H4 (cell line): Measurements from ENCODE around the gene PDIA5. TPM values are rescaled to one million over a fixed set of nuclear protein-coding genes. Genes with fewer than 3 reads are reported as not detected.

Source experiments
- DNase-seq: peaks from one replicate; pipeline ENCODE4 v3.0.0-alpha.2; 2015; ENCODE audit warnings: low spot score
- total RNA-seq: library from RNA; depleted of rRNA; stranded (reverse); fragments of >200 nt; shearing (Covaris generic); gene quantifications from 2 replicates; pipeline ENCODE4 v1.2.3, GENCODE V29; 2014

The PDIA5 gene
- total RNA-seq, 1 experiment from 2014 or later = 18.2 TPM

- no peak for DNase-seq
Measured at GRCh38 chr3:123071581-123071980, 4.8 kb downstream of the PDIA5 start.

GRCh38 chr3:123072152-123072551 is 5.3 kb downstream of the PDIA5 start:
- no peak for DNase-seq

GRCh38 chr3:123072564-123072963 is 5.7 kb downstream of the PDIA5 start:
- DNase-seq = no peak

- no peak for DNase-seq
Measured at GRCh38 chr3:123075359-123075758, 8.5 kb downstream of the PDIA5 start.

DNA sequence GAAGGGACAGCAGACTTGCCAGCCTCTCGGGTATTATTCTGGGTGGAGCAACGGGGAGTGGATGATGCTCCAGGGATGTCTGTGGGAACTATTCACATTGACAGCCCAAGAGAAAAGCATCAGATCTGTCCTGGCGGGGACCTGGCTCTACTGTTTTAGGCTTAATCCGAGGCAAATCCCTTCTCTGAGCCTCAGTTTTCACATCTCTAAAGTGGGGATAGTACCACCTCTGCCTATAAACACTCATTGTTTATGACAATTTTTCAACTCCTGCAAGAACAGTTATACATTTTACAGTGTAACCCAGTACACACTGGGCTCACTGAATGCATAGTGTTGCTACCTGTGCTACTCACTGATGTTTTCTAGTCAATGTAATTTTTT is 9.3 kb downstream of the PDIA5 start:
- DNase-seq = no peak

- no peak for DNase-seq
Measured at GRCh38 chr3:123076496-123077418, 9.9 kb downstream of the PDIA5 start.

DNA sequence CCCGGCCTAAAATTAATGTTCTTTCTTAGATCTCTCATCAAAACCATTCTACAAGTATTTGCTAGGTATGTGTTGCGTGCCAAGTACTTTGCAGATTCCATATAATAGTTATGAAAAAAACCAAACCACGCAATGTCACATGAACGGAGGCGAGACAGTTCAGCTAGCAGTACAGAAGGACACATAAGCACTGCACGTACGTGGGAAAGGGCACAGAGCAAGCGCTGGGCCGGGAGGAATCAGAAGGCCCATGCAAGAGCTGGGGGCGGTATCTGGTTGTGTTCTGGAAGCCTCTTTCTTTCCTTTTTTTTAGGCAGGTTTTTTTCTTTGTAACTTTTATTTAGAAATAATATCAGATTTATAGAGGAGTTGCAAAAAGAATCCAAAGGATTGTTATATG is 11.3 kb downstream of the PDIA5 start:
- DNase-seq = no peak

- no peak for DNase-seq
Measured at GRCh38 chr3:123080864-123081562, 14.2 kb downstream of the PDIA5 start.

DNA sequence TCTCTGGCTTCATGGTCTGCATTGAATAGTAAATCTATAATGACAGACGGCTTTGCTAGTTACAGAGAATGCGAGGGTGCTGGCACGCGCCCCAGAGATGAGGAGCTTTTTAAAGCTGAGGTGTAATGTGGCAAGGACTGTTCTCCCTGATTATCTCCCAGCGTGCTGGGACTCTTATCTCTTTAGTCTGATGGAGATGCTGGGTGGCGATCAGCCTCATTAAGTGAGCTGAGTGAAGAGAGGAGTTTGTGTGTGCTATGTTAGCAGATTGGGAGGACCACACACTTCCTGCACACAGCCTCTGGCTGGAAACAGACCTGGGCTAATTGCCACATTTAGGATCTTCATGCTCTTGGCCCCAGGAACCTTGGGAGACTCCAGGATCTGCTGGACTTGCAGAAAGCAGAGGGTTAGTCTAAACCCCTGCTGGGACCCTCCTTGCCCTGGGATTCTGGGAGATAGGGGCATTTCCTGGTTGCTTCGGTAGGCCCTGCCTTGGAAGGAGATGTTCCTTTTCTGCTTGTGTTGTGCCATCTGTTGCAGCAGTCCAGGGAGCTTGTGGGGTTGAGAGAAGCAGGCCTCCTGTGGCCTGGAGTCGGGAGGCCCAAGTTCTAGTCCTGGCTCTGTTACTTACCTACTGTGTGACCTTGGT is 15.0 kb downstream of the PDIA5 start:
- DNase-seq = no peak

- DNase-seq = no peak
Measured at GRCh38 chr3:123082370-123083065, 15.7 kb downstream of the PDIA5 start.

DNA sequence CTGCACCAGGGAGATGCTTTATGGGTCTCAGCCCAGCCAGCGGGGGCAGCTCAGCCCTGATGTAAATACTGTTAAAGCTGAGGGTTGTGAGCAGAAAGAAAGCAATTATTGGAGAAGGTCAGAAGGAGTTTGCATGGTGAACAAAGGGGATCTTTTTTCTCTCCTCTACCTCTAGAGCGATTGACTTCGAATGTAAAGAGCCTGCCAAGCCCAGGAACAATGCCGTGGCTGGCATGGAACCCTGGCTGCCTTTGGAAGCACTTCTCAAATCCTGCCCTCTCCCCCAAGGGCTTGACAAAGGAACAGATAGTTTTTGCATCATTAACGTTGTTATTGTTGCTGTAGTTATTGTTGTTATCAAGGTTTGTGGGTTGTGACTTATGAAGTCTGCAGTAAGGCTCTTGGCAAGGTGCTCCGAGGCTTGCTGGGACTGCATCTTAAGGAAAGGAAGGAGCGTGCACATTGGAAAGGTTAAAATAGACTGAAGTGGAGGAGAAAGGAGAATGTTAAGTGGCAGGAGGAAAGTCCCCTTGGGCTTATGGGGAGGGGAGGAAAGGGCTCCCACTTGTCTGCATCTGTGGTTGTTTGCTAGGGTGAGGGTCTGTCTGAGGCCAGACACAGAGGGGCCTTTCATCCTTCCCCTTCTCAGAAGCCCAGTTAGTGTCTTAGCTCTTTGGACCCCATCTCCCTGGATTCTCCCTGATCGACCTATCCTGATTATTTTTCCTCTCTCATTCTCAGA is 16.7 kb downstream of the PDIA5 start:
- peak; percentile 44 for DNase-seq

GRCh38 chr3:123084192-123084591 is 17.4 kb downstream of the PDIA5 start:
- DNase-seq = no peak

DNA sequence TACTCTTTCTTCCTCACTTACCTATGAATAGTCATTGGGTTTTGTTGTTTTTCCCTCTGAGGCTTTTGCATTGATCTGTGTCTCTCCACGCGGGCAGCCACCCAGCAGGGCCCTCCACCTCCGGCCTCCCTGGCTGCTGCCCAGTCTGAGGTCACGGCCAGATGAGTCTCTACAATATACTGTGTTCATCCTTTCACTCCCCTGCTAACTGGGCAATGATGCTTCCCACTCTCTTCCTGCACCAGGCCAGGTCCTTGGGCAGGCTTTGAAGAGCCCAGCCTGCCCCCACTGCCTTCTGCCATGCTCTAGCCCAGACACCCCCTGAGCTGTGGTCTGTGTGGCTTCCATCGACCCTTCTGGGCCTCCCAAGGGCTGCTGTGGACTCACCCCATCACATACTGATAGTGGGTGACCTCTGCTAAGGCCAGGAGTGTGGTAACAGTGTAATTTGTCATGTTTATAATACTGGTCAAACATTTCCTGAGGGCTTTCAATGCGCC is 18.0 kb downstream of the PDIA5 start:
- DNase-seq = no peak

DNA sequence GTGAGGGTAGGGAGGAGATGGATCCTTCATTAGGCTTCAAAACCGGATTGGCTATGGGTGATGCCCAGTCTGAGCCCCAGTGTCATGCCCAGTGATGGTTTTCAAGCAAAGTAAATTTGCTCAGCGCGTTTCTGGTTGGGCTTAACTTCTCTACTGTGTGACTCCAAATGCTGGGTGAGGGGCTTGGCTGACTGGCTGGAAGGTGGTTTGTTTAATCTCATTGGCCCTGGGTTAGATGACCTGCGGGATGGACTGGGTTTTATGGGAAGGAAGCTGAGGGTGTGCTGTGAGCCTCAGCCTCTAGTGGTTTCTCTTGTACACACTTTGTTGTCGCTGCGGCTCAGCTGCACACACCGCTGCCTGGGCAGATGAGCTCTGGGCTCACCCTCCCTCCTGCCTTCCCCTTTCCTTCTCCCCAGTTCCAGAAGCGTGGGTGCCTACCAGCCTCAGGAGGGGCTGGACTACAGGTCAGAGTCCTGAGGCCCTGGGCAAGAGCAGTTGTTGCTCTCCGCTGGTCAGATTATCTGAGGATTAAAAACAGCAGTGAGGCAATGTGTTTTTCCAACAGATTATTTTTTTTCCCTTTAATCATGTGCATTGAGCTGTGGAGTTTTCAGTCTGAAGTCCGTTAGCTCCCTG is 18.6 kb downstream of the PDIA5 start:
- no peak for DNase-seq

DNA sequence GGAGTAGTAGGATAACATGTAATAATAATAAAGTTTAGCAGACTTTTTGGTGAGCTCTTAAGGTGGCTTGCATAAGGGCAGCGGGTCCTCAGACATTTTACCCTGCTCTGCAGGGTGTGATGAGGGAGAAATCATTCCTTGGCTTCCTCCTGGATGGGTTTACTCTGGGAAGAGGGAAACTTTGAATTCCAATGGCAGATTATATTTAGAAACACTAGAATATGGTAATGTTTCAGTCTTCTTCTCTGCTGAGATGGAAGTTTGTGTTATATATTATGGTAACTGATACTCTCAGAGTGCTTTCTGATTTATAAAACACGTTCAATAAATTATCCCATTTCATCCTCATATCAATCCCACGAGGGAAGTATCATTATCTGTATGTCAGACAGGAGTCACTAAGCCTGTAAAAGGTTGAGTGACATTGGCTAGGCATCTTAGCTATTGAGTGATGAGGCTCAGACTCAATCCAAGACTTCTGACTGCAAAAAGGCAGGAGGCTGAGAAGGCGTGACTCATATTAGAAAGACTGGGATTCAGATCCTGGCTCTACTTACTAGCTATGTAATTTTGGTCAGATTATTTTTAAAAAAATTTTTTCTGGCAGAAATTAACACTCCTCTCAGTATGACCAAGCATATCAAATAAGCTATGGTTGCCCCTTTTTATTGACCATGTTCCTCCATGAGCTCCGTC is 19.3 kb downstream of the PDIA5 start:
- no peak for DNase-seq

- no peak for DNase-seq
Measured at GRCh38 chr3:123088387-123088786, 21.6 kb downstream of the PDIA5 start.

GRCh38 chr3:123089611-123090331 is 22.9 kb downstream of the PDIA5 start:
- DNase-seq = no peak

DNA sequence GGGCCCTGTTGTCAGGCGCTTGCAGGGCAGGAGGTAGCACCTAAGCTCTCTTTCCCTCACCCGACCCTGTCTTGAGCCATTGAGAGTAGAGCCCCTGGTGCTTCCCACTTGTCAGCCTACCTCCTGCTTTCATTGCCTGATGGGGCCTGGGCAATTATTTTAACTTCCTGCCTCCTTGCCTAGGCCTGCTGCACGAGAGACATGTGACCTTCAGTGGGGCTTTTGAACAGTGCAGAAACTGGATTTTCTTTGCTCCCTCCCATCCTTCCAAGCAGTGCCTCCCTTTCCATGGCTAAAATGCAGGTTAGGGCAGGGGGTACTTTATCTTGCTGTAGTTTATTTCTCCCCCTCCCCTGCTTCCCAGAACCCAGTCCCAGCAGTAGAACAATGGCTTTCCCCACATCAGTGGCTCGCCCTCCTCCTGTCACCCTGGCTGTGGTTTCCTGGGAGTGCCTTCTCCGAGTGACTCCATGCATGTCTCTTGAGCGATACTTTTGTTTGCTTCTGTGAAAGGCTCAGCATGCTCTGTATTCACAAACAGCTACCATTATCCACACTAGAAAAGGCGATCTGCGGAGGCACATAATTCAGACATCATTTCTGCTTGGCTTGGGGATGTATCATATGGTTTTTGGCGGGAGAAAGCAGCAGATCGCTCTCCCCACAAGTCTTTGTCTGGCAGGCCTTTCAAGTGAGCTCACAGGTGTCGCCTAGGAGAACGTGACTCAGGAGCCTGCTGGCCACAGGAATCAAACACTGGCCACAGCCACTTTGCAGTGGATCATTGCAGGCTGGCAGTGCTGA is 24.1 kb downstream of the PDIA5 start:
- DNase-seq = no peak
